Measurements from ENCODE around the gene CA5B.

- TF ChIP-seq CTCF (conservative IDR thresholded peaks at IDR 0.05 in 1 of 2, IDR thresholded peaks at IDR 0.05 in 1 of 2; ENCODE audit: extremely low read depth in 1 of 2, insufficient read depth in 1 of 2, low read depth in 1 of 2, low read length in 2 of 2) (no peak), EZH2 (IDR thresholded peaks at IDR 0.05; ENCODE audit: borderline replicate concordance, low read length) (no peak)
These were observed 17.0 kb downstream of the CA5B start for GRCh38 chrX:15755091-15755490.

Measured in mammary epithelial cell (primary cell).